HL-60/S4 treated with phorbol 12-myristate 13-acetate at 8.2 ng/mL for 4 days and 3 days (cell line): ENCODE data around the gene LARP1.

Experiments used
- in situ Hi-C: fragments of 300-500 bp; cut with MboI; formaldehyde crosslinking; loops from 2 replicates; pipeline ENCODE4 v1.15.0; 2022; ENCODE audit warnings: low sequenced_read_pairs

The LARP1 gene

GRCh38 chr5:154788212-154788611, 33.0 kb downstream of the LARP1 start:
- in situ Hi-C loops, result no loop called here

GRCh38 chr5:154791535-154791934, 36.4 kb downstream of the LARP1 start:
- in situ Hi-C loops, result no loop called here

- in situ Hi-C loops, result no loop called here
Measured at GRCh38 chr5:154793599-154794524, 38.7 kb downstream of the LARP1 start.

- in situ Hi-C loops, result no loop called here
Measured at GRCh38 chr5:154794525-154795234, 39.5 kb downstream of the LARP1 start.

- in situ Hi-C loops, result no loop called here
Measured at GRCh38 chr5:154795235-154795596, 40.0 kb downstream of the LARP1 start.

GRCh38 chr5:154797762-154798161, 42.6 kb downstream of the LARP1 start:
- in situ Hi-C loops, result no loop called here

- in situ Hi-C loops, result loop anchor here (25.0 kb wide), 1 partner anchor 163 kb away; no protein-coding TSS in a partner anchor
Measured at GRCh38 chr5:154800582-154800981, 45.4 kb downstream of the LARP1 start.

- in situ Hi-C loops, result loop anchor here (25.0 kb wide), 1 partner anchor 164 kb away; no protein-coding TSS in a partner anchor
Measured at GRCh38 chr5:154801083-154801482, 45.9 kb downstream of the LARP1 start.

GRCh38 chr5:154802050-154802449, 46.9 kb downstream of the LARP1 start:
- in situ Hi-C loops, result loop anchor here (25.0 kb wide), 1 partner anchor 165 kb away; no protein-coding TSS in a partner anchor

GRCh38 chr5:154806176-154806575, 51.0 kb downstream of the LARP1 start:
- in situ Hi-C loops, result loop anchor here (25.0 kb wide), 1 partner anchor 169 kb away; no protein-coding TSS in a partner anchor

GRCh38 chr5:154811239-154811638, 56.1 kb downstream of the LARP1 start:
- in situ Hi-C loops, result loop anchor here (25.0 kb wide), 1 partner anchor 174 kb away; no protein-coding TSS in a partner anchor

GRCh38 chr5:154811653-154812465, 56.7 kb downstream of the LARP1 start:
- in situ Hi-C loops, result loop anchor here (25.0 kb wide), 1 partner anchor 175 kb away; no protein-coding TSS in a partner anchor

- in situ Hi-C loops, result loop anchor here (25.0 kb wide), 1 partner anchor 176 kb away; no protein-coding TSS in a partner anchor
Measured at GRCh38 chr5:154813158-154813557, 58.0 kb downstream of the LARP1 start.

GRCh38 chr5:154813736-154814135, 58.6 kb downstream of the LARP1 start:
- in situ Hi-C loops, result loop anchor here (25.0 kb wide), 1 partner anchor 176 kb away; no protein-coding TSS in a partner anchor

GRCh38 chr5:154815025-154815424, 59.8 kb downstream of the LARP1 start:
- in situ Hi-C loops, result loop anchor here (25.0 kb wide), 1 partner anchor 178 kb away; no protein-coding TSS in a partner anchor

GRCh38 chr5:154815684-154816247, 60.6 kb downstream of the LARP1 start:
- in situ Hi-C loops, result loop anchor here (25.0 kb wide), 1 partner anchor 178 kb away; no protein-coding TSS in a partner anchor

GRCh38 chr5:154816891-154817492, 61.8 kb downstream of the LARP1 start:
- in situ Hi-C loops, result loop anchor here (25.0 kb wide), 1 partner anchor 180 kb away; no protein-coding TSS in a partner anchor

GRCh38 chr5:154817815-154818214, 62.6 kb downstream of the LARP1 start:
- in situ Hi-C loops, result loop anchor here (25.0 kb wide), 1 partner anchor 181 kb away; no protein-coding TSS in a partner anchor

- in situ Hi-C loops, result loop anchor here (25.0 kb wide), 1 partner anchor 181 kb away; no protein-coding TSS in a partner anchor
Measured at GRCh38 chr5:154818471-154819116, 63.4 kb downstream of the LARP1 start.
